ENCODE data around the gene GPR65.

GPR65 gene

GRCh38 chr14:88037325-88037724 lies 32.4 kb downstream of the GPR65 start:
- DNase-seq (ENCODE audit: low read depth in 2 of 2), result no peak

GRCh38 chr14:88039197-88039596 lies 34.3 kb downstream of the GPR65 start:
- no peak for DNase-seq (ENCODE audit: low read depth in 2 of 2)

GRCh38 chr14:88040146-88040545 lies 35.2 kb downstream of the GPR65 start:
- DNase-seq (ENCODE audit: low read depth in 2 of 2), result no peak

GRCh38 chr14:88043529-88044443 lies 38.9 kb downstream of the GPR65 start:
- DNase-seq (ENCODE audit: low read depth in 2 of 2), result no peak

- no peak for DNase-seq (ENCODE audit: low read depth in 2 of 2)
These were observed 39.5 kb downstream of the GPR65 start for GRCh38 chr14:88044444-88044758.

GRCh38 chr14:88044776-88045446 lies 40.0 kb downstream of the GPR65 start:
- DNase-seq (ENCODE audit: low read depth in 2 of 2), result no peak

GRCh38 chr14:88045705-88046104 lies 40.8 kb downstream of the GPR65 start:
- no peak for DNase-seq (ENCODE audit: low read depth in 2 of 2)

- no peak for DNase-seq (ENCODE audit: low read depth in 2 of 2)
These were observed 43.4 kb downstream of the GPR65 start for GRCh38 chr14:88048351-88048750.

- DNase-seq (ENCODE audit: low read depth in 2 of 2), result no peak
These were observed 44.3 kb downstream of the GPR65 start for GRCh38 chr14:88049266-88049665.

- DNase-seq (ENCODE audit: low read depth in 2 of 2), result no peak
These were observed 45.0 kb downstream of the GPR65 start for GRCh38 chr14:88049936-88050335.

GRCh38 chr14:88060576-88060975 lies 55.6 kb downstream of the GPR65 start:
- DNase-seq (ENCODE audit: low read depth in 2 of 2), result no peak

- DNase-seq (ENCODE audit: low read depth in 2 of 2), result no peak
These were observed 58.9 kb downstream of the GPR65 start for GRCh38 chr14:88063811-88064210.
